OCI-LY3 (cell line): ENCODE data around the gene KDM1B.

ENCODE experiments used
- H2AFZ ChIP-seq: fragments of 200-600, 300-600 bp; shearing (Covaris generic); 2 replicates; pipeline ENCODE4 v1.6.0; 2014; ENCODE audit warnings: antibody characterized with exemption, low read depth, low read length
- H3K27ac ChIP-seq: fragments of 200-600, 300-600 bp; sonication (generic); 2 replicates; pipeline ENCODE4 v1.5.1; 2014; ENCODE audit warnings: mild to moderate bottlenecking, low read length, moderate library complexity, mixed read lengths
- H3K27me3 ChIP-seq: fragments of 200-600, 300-600 bp; sonication (generic); 2 replicates; pipeline ENCODE4 v1.6.1; 2014; ENCODE audit warnings: low read depth, low read length, mixed read lengths
- H3K36me3 ChIP-seq: fragments of 200-600, 300-600 bp; sonication (generic); replicated peaks from 2 replicates; pipeline ENCODE3; 2014; ENCODE audit warnings: low read depth, low read length, mixed read lengths
- H3K4me1 ChIP-seq: fragments of 300-600, 200-600 bp; sonication (generic); 2 replicates; pipeline ENCODE4 v1.6.1; 2014; ENCODE audit warnings: low read length, mixed read lengths
- H3K4me2 ChIP-seq: fragments of 200-600, 300-600 bp; sonication (generic); 2 replicates; pipeline ENCODE4 v1.6.1; 2014; ENCODE audit warnings: low read length, mixed read lengths
- H3K4me3 ChIP-seq: fragments of 300-600, 200-600 bp; sonication (generic); 2 replicates; pipeline ENCODE4 v1.5.1; 2014; ENCODE audit warnings: antibody characterized with exemption, mild to moderate bottlenecking, low read length, moderate library complexity
- H3K79me2 ChIP-seq: fragments of 300-600, 200-600 bp; shearing (Covaris generic); 2 replicates; pipeline ENCODE4 v1.6.1; 2014; ENCODE audit warnings: mild to moderate bottlenecking, low read length, mixed read lengths
- H3K9ac ChIP-seq: fragments of 300-600, 200-600 bp; shearing (Covaris generic); 2 replicates; pipeline ENCODE4 v1.6.0; 2014; ENCODE audit warnings: mild to moderate bottlenecking, low read length, moderate library complexity
- H3K9me3 ChIP-seq: fragments of 200-600, 300-600 bp; shearing (Covaris generic); 2 replicates; pipeline ENCODE4 v1.6.1; 2014; ENCODE audit warnings: low read length, mixed read lengths; ENCODE audit not compliant: insufficient read depth
- H4K20me1 ChIP-seq: fragments of 200-600, 300-600 bp; sonication (generic); 2 replicates; pipeline ENCODE4 v1.6.1; 2016; ENCODE audit warnings: low read length, mixed read lengths; ENCODE audit not compliant: insufficient read depth
- CTCF ChIP-seq: fragments of 200-600, 300-600 bp; sonication (generic); IDR thresholded peaks from 2 replicates; pipeline ENCODE4 v1.5.1; 2014; ENCODE audit warnings: antibody characterized with exemption, low read length, low read depth
- EZH2phosphoT487 ChIP-seq: fragments of 200-600 bp; shearing (Covaris generic); IDR thresholded peaks from 2 replicates; pipeline ENCODE4 v1.6.1; 2018; ENCODE audit warnings: antibody characterized with exemption, mixed run types, low read depth

KDM1B gene

GRCh38 chr6:18154507-18155149 is 594 bp upstream of the KDM1B start, which contains the start of gene TPMT:
Gene TPMT, minus strand, starts transcription at chr6:18155077. Its CDS starts 5,950 bp downstream, at chr6:18149127.
- TF ChIP-seq EZH2phosphoT487 (no peak), CTCF (no peak)
- peaks cover 27% of the 10 kb centered on the region for H3K4me1 ChIP-seq
- H3K27ac ChIP-seq, result peak within 1 kb of the TSS; percentile 74
- no peaks in the 10 kb centered on the region for H3K9me3 ChIP-seq
- peak within 1 kb of the TSS; percentile 86 for H3K9ac ChIP-seq
- H4K20me1 ChIP-seq, result no peaks in the 10 kb centered on the region
- H2AFZ ChIP-seq, result peak within 1 kb of the TSS; percentile 66
- peak within 1 kb of the TSS; percentile 81 for H3K4me2 ChIP-seq
- H3K36me3 ChIP-seq, result peaks cover 4% of the 10 kb centered on the region
- H3K79me2 ChIP-seq, result peaks cover 3% of the 10 kb centered on the region; the same call in 1 of the 2 replicates
- no peaks in the 10 kb centered on the region for H3K27me3 ChIP-seq
- peak within 1 kb of the TSS; percentile 95 for H3K4me3 ChIP-seq

DNA sequence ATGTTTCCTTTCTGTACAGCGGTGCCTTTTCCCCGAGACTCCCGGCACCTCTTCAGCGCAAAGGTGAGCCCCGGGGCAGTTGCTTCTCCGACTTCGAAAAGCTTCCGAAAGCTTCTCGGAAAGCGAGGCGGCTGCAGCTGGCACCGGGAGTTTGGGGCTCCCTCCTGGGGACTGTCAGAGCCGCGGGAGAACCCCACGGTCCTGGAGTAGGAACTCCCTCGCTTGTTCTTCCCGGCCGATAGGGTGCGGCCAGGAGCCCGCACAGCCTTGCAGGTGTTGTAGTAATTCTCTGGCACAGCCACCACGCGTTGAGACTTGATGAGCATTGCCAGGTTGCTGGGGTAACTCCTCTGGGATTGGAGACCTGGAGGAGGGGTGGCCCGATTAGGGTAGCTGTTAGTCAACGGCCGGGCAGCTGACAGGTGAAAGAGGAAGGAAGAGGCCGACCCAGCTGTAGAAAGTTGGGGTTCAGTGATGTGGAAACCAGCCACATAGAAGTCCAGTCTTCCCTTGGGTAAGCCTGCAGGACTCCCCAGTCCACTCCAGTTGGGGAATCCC is 721 bp downstream of the KDM1B start:
- Histone ChIP-seq H3K9ac (peak overlapping the region; percentile 86), H3K36me3 (peaks cover 7% of the 10 kb centered on the region), H3K4me2 (peak overlapping the region; percentile 66), H2AFZ (peak overlapping the region; percentile 66; the same call in 1 of the 2 replicates), H3K27me3 (no peaks in the 10 kb centered on the region), H3K9me3 (no peaks in the 10 kb centered on the region), H3K4me1 (peaks cover 27% of the 10 kb centered on the region), H4K20me1 (no peaks in the 10 kb centered on the region), H3K79me2 (peaks cover 3% of the 10 kb centered on the region; the same call in 1 of the 2 replicates), H3K4me3 (peak overlapping the region; percentile 95), H3K27ac (peak overlapping the region; percentile 74)
- no peak for TF ChIP-seq CTCF
- TF ChIP-seq EZH2phosphoT487, result no peak

DNA sequence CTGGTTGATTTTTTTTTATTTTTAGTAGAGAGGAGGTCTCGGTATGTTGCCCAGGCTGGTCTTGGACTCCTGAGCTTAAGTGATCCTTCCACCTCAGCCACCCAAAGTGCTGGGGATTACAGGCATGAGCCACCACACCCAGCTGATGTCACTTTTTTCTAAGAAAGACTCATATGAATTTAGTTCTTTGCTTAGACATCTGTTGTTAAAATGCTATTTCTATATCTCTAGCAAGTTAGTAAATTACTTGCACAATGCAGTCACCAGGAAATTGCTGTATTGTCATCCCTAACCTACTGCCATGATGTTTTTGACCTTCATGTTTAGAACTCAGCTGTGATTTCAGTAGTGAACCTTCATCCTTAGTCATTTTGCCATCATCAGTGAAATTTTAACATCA is 5.7 kb downstream of the KDM1B start:
- Histone ChIP-seq H3K9me3 (no peaks in the 10 kb centered on the region), H3K27me3 (no peaks in the 10 kb centered on the region), H3K4me2 (no peak overlapping the region), H3K9ac (no peak overlapping the region), H4K20me1 (no peaks in the 10 kb centered on the region), H3K4me1 (peaks cover 6% of the 10 kb centered on the region), H2AFZ (no peak overlapping the region), H3K27ac (no peak overlapping the region), H3K4me3 (no peak overlapping the region), H3K36me3 (peaks cover 10% of the 10 kb centered on the region), H3K79me2 (peaks cover 3% of the 10 kb centered on the region; the same call in 1 of the 2 replicates)
- no peak for TF ChIP-seq EZH2phosphoT487
- TF ChIP-seq CTCF, result no peak

DNA sequence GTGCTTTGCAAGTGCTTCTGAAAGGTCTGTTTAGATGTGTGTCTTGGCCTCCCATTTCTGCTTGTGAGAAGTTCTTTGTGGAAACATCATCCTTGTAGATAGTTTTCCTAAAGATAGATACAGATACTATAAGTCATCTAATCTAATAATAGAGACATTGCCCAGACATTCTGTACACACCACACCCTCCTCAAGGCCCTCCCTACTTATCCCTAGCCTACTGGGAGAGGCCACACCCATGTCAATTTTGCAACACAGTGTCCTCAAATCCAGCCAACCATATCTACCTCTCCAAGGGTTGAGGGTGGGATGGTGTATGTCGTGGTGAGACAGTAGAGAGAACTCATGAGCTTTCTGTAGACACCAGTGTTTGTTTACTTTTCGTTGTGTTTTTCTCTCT is 6.2 kb downstream of the KDM1B start:
- Histone ChIP-seq H3K27ac (no peak overlapping the region), H2AFZ (no peak overlapping the region), H3K4me2 (no peak overlapping the region), H3K27me3 (no peaks in the 10 kb centered on the region), H3K4me1 (peaks cover 3% of the 10 kb centered on the region), H3K36me3 (peaks cover 10% of the 10 kb centered on the region), H3K4me3 (no peak overlapping the region), H3K9me3 (no peaks in the 10 kb centered on the region), H3K79me2 (no peaks in the 10 kb centered on the region), H3K9ac (no peak overlapping the region), H4K20me1 (no peaks in the 10 kb centered on the region)
- TF ChIP-seq CTCF, result no peak
- no peak for TF ChIP-seq EZH2phosphoT487
